ENCODE measurements around the gene PLCB4. TPM values are rescaled to one million over a fixed set of nuclear protein-coding genes. Genes with fewer than 3 reads are reported as not detected.

The PLCB4 gene
- total RNA-seq, 1 experiment from 2014 or later = 10.1 TPM

DNA sequence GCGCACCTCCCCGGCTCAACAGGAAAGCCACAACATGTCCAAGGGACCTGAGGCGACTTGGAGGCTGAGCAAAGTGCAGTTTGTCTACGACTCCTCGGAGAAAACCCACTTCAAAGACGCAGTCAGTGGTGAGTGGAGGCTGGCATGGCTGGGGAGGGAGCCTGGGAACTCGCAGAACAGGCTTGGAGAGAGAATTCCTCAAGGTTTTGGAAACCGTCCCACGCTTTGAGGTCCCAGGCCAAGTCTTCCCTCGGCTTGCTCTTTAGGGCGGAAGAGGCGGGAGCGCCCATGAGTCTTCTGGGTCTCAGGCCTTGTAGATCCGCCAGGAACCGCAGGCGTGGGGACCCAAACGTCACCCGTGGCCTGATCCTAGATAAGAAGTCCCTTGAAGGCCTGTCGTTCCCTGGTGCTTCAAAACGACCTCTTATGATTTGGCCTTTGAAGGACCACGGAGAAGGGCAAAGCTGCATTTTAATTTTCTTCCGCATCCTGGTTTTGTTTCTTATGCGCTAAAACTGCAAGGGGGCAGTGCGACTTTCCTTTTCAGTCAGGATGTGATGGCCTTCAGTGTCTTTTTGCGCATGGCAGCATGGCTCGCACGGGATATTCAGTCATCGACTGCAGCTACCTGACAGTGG lies 447.5 kb downstream of the PLCB4 start:
- no peak overlapping the region for H4K5ac ChIP-seq (ENCODE audit: insufficient read length, low read depth, low read length)
- H4K20me1 ChIP-seq (ENCODE audit: control insufficient read depth, insufficient read depth, insufficient read length) = no peaks in the 10 kb centered on the region
- H3K23me2 ChIP-seq (ENCODE audit: insufficient read length, low read depth, low read length, poor library complexity, severe bottlenecking) = peaks cover 27% of the 10 kb centered on the region
- H2BK12ac ChIP-seq (ENCODE audit: insufficient read length, low read depth, low read length) = no peak overlapping the region
- H3K18ac ChIP-seq (ENCODE audit: insufficient read length, low read depth, low read length) = no peak overlapping the region
- H3K9me3 ChIP-seq (ENCODE audit: control insufficient read depth, low read depth, low read length) = no peaks in the 10 kb centered on the region
- no peak for TF ChIP-seq CTCF (conservative IDR thresholded peaks at IDR 0.05)
- no peak overlapping the region for H3K4ac ChIP-seq (ENCODE audit: low read depth, low read length)
- H3K27ac ChIP-seq (ENCODE audit: insufficient read length, low read depth, low read length) = no peak overlapping the region
- H3K14ac ChIP-seq (ENCODE audit: insufficient read depth, low read length) = no peak overlapping the region; the same call in 1 of the 2 replicates
- no CpG with 5 or more reads among the region's 28 CpGs for WGBS (ENCODE audit: extremely low coverage, insufficient read length, low lambda C conversion rate)
- DNase-seq = peak; percentile 60
- H2BK5ac ChIP-seq (ENCODE audit: insufficient read length, low read length) = no peak overlapping the region
- no peak overlapping the region for H3T11ph ChIP-seq (ENCODE audit: low read length)
- peak overlapping the region; percentile 93 for H3K4me2 ChIP-seq (ENCODE audit: insufficient read depth, insufficient read length, low read length)
- no peak overlapping the region for H3K9ac ChIP-seq (ENCODE audit: extremely low read depth, insufficient read length, low read length)
- no peak overlapping the region for H3K56ac ChIP-seq (ENCODE audit: insufficient read length, low read depth, low read length)
- Mint-ChIP-seq H3K4me3 (peak overlapping the region; percentile 58 to 91), H3K27me3 (ENCODE audit: low read depth) (peaks cover 99% of the 10 kb centered on the region), H3K9me3 (peaks cover 0 to 3% of the 10 kb centered on the region in 2 experiments; a peak in 1 of 5 replicates), H3K4me1 (peaks cover 66 to 68% of the 10 kb centered on the region in 2 experiments), H3K36me3 (ENCODE audit: insufficient read depth in 1 of 3, low read depth in 3 of 3) (peaks cover 0 to 2% (median 0%) of the 10 kb centered on the region in 3 experiments; a peak in 2 of 7 replicates), H3K27ac (no peak overlapping the region)
- no peak overlapping the region for H4K8ac ChIP-seq (replicated peaks; ENCODE audit: insufficient read length, low read depth, low read length)
- H3K4me1 ChIP-seq (ENCODE audit: insufficient read depth, low read length) = peaks cover 10% of the 10 kb centered on the region
- no peaks in the 10 kb centered on the region for H3K79me1 ChIP-seq (ENCODE audit: insufficient read depth, low read depth, low read length, poor library complexity, severe bottlenecking)
- H2AFZ ChIP-seq (ENCODE audit: low read length) = no peak overlapping the region
- H3K23ac ChIP-seq (ENCODE audit: insufficient read length, low read depth, low read length) = no peak overlapping the region
- peaks cover 47% of the 10 kb centered on the region; the same call in 1 of the 2 replicates for H3K27me3 ChIP-seq (ENCODE audit: insufficient read depth, low read length)
- no peak overlapping the region for H2AK5ac ChIP-seq (ENCODE audit: insufficient read length, low read length)
- no peak overlapping the region for H4K91ac ChIP-seq (ENCODE audit: insufficient read length, low read depth, low read length)
- H2BK15ac ChIP-seq (ENCODE audit: low read depth, low read length) = no peak overlapping the region
- no peaks in the 10 kb centered on the region for H3K79me2 ChIP-seq (ENCODE audit: insufficient read depth, low read length)
- no peak overlapping the region for H2BK20ac ChIP-seq (ENCODE audit: low read depth, low read length, poor library complexity, severe bottlenecking)
- H2BK120ac ChIP-seq (ENCODE audit: low read depth, low read length, poor library complexity, severe bottlenecking) = no peak overlapping the region
